Spleen (tissue), 7 donors: ENCODE results near the gene DSG3.

ENCODE experiments used
- POLR2AphosphoS5 ChIP-seq, 3 donors: sonication (generic); formaldehyde crosslinking; IDR thresholded peaks; one replicate each; pipeline ENCODE4 v1.5.1; 2017; ENCODE audit warnings: antibody characterized with exemption in 3 of 3
- TF ChIP-seq, protein P1 (sequence below), 11 experiments: fragments of 200-600 bp in 7 of 11; fragments of 450-650 bp in 4 of 11; sonication (generic) in 4 of 11; IDR thresholded peaks in 8 of 11; conservative IDR thresholded peaks in 3 of 11; 1 replicate in 7 of 11; 2 replicates in 4 of 11; pipeline versions ENCODE4 v1.4.0 to v1.8.0; 2016 to 2021; ENCODE audit warnings: antibody characterized with exemption in 11 of 11, inconsistent platforms in 4 of 11, mild to moderate bottlenecking in 1 of 11
- donor health status: DM: no; HTN: no; CAD: no; lungs with moderate emphysema.
- donor health status: DM: no; HTN: no; CAD: no.
- donor health status: DM: no; HTN: no; CAD: no.

DNA sequence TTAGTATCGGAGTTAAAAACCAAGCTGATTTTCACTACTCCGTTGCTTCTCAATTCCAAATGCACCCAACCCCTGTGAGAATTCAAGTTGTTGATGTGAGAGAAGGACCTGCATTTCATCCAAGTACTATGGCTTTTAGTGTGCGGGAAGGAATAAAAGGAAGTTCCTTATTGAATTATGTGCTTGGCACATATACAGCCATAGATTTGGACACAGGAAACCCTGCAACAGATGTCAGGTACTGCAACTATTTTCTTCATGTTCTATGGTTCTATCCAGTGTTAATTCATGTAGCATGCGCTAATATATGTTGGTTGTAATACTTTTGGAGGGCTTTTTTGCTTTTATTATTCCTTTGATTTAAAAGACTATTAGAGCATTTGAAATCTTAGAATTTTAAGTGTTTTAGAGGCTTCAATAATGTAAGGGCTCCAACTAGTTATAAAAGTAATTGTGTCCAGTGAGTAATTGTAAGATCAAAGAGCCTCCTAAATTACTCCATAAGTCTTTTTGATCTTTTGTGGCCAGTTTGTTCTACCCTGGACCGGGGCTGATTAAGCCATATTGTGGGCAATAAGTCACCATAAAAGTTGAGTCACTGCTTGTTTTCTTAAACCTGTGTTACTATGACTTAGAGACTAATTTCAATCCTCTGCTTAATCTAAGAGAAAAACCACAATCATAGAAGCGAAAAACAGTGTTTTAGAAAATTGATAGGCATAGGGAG lies 48.1 kb upstream of the DSG3 start:
- TF ChIP-seq POLR2AphosphoS5 (IDR thresholded peaks at IDR 0.05), result no peak
- TF ChIP-seq, protein P1, sequence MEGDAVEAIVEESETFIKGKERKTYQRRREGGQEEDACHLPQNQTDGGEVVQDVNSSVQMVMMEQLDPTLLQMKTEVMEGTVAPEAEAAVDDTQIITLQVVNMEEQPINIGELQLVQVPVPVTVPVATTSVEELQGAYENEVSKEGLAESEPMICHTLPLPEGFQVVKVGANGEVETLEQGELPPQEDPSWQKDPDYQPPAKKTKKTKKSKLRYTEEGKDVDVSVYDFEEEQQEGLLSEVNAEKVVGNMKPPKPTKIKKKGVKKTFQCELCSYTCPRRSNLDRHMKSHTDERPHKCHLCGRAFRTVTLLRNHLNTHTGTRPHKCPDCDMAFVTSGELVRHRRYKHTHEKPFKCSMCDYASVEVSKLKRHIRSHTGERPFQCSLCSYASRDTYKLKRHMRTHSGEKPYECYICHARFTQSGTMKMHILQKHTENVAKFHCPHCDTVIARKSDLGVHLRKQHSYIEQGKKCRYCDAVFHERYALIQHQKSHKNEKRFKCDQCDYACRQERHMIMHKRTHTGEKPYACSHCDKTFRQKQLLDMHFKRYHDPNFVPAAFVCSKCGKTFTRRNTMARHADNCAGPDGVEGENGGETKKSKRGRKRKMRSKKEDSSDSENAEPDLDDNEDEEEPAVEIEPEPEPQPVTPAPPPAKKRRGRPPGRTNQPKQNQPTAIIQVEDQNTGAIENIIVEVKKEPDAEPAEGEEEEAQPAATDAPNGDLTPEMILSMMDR (IDR thresholded peaks at IDR 0.05 in 8 of 11, conservative IDR thresholded peaks at IDR 0.05 in 3 of 11), result no peak
